ENCODE data around the gene EPHB2. TPM values are rescaled to one million over a fixed set of nuclear protein-coding genes. Genes with fewer than 3 reads are reported as not detected.
A peak's percentile ranks its signal among the peaks of the same experiment; 100 is the strongest.
"Not testable (repeated sequence)": the region's sequence is repeated elsewhere in the genome, so short reads cannot be mapped to it uniquely, and the experiment has no call there.

EPHB2 gene
- total RNA-seq, 2 donors from 2014 or later: 11.4 to 17.4 TPM

DNA sequence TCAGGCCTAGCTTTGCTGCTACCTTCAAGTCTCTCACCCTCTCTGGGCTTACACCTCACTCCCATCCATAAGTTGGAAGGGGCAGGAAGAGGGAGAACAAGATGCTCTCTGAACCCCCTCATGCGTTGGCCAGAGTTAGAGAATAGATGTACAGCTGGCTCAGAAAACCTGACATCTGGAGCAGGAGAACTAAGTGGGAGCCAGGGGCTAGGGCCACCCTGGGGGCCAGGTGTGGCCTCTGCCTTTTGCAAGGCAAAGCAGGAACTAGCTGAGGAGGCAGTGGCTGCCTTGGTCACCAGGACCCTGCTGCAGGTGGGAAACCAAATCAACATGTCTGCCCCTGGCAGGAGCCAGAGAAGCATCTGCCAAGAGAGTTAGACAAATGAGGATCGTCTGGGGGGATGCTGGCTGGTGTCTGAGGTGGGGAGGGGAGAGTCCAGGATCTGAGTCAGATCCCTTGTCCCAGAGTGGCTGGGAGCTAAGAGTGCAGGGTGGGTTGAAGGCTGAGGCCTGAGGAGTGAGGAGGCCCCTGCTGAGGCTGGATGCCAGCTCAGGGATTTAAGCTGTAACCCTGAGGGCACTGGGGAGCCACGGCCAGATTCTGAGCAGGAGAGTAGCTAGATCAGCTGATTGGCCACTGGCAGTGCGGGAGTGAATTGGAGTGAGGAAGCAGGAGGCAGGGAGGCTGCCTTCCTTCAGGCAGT, 115.0 kb downstream of the EPHB2 start:
- intact Hi-C loops (cut with DNase I): no loop called here
- DNase-seq (ENCODE audit: low spot score): no peak

DNA sequence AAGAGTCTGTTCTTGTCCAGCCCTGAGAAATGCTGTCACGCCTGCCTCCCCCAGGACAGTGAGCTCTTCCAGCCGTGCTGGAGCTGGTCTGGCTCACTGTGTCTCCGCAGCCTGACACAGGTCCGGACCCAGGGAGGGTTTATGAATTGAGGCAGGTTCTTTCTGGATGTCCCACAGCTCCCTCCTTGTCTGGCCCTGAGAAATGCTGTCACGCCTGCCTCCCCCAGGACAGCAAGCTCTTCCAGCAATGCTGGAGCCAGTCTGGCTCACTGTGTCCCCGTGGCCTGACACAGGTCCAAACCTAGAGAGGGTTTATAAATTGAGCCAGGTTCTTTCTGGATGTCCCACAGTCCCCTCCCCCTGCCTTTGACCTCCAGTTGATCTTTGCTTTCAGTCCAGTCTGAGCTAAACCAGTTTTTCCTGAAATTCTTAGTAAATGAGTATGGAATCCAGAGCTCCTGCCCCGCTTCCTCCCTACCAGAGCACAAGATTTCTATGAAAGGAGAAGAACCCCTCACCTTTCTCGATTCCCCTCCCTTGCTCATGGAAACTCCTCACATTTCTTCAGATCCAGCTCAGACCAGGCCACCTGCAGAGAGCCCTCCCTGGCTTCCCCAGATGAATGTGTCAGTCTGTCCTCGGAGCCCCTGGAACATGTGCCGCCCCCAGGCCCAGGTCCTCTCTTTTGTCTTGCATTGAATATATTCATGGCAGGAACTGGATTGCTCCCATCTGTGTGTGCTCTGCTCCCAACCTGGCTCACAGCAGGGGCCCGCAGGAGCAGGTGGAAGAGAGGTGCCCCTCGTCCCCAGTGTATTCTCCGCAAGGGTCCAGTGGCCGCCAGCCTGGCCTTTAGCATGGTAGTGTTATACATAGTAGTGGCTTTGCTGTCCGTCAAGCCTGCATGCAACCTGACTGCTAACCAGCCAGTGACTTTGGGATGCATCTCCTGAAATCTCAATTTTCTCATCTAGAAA, 116.3 kb downstream of the EPHB2 start:
- DNase-seq (ENCODE audit: low spot score): no peak
- intact Hi-C loops (cut with DNase I): no loop called here

DNA sequence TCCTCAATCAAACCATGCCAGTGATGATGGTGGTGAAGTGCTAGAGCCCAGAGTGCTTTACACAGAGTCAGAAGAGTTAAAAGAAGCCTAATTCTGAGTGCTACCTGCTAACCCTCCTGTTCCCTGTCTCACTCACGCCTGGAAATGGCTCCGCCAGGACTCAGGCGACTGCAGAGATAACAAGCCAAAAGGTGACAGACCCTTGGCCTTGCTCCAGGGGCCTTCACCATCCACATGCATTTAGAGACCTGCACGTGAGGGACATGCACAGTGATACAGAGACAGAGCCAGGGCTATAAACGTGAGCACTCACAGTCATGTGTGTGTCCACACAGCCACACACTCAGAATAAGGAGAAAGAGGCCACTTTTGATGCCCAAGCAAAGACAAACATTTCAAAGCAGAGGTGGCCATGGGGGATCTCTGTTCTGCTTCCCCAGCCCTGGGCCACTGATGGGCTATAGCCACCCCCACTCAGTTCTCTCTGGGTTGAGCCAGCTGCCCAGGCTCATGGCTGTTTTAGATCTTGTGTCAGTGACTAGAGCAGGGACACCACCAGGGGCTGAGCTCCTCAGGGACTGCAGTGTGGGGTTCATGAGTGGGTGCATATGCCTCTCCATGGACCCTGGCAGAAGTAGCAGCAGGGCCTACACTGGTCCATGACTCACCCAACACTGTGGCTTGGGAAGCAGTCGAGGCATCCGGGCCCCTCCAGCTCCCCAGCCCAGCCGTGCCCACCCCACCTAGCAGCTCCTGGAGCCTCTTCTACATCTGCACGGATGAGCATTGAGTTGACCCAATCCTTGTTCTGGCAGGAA, 117.2 kb downstream of the EPHB2 start:
- DNase-seq (ENCODE audit: low spot score): no peak
- intact Hi-C loops (cut with DNase I): no loop called here

DNA sequence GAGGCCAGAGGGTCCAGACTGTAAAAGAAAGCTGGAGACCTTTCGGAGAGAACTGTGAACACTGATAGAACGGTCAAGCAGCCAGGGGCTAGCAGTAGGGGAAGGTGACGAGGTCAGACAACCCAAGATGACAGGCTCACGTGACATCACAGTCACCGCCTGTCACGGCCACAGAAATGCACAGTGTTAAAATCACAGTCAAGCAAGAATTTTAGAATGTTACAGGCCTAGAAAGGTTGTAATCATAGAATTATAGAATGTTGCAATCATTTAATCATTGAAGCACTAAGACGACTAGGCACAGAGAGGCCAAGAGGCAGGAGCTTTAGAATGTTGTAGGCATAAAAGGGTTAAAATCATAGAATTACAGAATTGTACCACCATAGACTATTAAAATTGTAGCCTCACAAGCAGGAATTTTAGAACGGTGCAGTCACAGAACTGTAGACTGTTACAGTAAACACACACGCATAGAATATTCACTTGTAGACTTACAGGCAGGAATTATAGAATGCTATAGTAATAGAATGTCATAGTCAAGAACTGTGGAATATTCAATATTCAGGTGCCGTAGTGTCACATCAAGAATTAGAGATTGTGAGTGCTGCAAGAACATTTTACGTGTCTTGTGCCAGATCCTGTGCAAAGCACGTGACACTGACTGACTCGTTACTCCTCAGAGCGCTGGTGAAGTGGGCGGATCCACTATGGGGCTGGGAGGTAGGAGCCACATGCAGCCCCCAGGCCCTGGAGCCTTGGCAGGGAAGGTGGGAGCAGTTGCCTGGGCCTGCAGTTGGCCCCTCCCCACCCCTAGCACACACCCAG, 118.1 kb downstream of the EPHB2 start:
- intact Hi-C loops (cut with DNase I): no loop called here
- DNase-seq (ENCODE audit: low spot score): no peak

DNA sequence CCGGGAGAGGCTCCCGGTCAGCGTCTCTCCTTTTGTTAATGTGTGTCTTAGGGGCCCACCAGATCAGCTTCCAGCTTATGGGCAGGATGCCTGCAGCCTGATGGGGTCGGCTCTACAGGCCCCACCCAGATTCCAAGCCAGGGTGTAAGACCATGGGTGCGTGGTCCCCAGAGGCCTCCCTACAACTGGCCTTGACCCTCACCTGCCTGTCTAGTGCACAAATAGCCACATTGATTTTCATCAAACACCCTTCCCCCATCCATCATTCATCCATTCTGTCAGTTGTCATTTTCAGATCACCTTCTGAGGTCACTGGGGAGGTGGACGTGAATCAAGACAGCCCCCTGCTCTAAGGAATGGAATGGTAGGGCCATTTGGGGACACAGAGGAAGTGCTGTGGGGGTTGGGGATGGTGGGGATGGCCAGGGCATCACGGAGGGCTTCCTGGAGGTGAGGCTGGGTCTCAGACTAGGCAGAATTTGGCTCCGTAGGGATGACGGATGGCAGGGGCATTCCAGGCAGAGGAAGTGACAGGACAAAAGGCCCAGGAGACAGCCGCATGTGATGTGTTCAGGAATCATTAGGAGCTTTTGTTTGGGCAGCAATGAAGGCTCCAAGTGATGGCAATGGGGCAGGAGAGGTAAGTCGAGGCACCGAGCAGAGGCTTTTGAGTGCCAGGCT, 118.8 kb downstream of the EPHB2 start:
- intact Hi-C loops (cut with DNase I): no loop called here
- DNase-seq (ENCODE audit: low spot score): no peak

DNA sequence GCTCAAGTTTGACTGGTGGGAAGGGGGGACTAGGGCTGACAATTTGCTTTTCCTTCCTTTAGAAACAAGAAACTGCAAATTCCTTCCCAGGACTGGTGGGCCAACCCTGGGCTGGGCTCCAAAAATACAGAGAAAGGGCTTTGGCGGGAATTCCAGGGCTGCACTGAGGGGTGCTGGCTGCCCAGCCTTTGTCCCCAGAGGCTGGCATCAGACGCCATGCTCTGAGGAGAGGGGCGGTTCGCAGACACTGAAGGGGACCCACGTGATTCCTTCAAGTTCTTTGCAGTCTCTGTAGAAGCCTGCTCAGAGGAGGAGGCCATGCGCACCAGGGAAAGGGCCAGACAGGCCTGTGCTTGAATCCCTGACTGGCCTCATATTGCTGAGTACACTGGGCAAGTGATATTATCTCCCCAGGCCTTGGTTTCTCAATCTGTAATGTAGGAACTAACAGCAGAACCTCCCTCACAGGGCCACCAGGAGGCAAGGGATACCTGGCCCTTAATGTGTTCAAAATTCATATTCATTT, 119.5 kb downstream of the EPHB2 start:
- intact Hi-C loops (cut with DNase I): no loop called here
- no peak for DNase-seq (ENCODE audit: low spot score)

DNA sequence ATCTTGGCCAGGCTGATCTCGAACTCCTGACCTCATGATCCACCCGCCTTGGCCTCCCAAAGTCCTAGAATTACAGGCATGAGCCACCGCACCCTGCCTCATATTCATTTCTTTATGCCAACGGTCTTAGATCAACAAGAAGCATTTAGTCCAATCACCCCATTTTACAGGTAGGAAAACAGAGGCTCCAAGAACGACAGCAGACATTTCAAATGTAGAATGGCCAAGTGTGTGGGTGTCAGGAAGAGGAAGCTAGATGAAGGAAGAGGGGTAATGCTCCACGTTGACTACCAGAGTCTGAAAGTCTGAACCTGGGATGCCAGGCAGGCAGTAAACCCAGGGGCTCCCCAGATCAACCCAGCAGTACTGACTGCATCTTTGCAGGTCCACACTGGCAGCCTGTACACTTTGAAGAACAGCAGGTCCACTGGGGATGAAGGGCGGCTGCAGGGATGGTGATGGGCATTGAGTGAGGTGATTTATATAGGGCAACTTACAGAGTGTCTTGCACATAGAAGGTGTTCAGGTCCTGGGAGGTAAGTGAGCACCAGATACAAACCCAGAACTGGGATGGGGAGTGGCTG, 120.2 kb downstream of the EPHB2 start:
- DNase-seq (ENCODE audit: low spot score): peak; percentile 53
- intact Hi-C loops (cut with DNase I): no loop called here

DNA sequence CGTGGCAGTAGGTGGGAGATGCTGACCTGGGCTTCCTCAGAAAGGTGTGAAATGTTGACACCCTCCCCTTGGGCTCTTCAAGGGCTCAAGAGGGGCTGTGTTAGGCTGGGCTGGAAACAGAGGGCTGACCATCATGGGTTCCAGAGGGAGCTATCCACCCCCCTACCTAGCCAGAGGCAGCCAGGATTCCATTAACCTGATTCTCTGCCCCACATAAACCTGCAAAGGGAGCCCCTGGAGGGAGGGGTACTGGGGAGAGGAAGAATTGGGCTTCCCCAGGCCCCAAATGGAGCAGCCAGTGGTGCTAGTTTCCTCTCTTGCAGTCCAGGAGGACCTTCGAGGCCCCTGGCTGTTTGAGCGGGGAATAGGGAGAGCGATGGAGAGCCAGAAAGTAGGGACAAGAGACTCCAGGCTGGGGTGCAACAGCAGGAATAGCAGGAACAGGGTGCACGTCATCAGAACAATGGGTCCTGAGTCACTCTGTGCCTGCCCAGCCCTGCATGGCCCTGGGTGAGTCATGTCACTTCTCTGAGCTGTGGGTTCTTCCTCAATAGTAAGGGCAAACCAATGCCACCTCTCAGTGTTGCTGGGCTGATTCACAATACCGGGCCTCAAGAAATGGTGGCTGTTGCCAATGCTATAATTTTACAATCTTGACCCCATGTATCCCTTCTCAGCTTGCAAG, 121.2 kb downstream of the EPHB2 start:
- intact Hi-C loops (cut with DNase I): no loop called here
- peak; percentile 77 for DNase-seq (ENCODE audit: low spot score)

DNA sequence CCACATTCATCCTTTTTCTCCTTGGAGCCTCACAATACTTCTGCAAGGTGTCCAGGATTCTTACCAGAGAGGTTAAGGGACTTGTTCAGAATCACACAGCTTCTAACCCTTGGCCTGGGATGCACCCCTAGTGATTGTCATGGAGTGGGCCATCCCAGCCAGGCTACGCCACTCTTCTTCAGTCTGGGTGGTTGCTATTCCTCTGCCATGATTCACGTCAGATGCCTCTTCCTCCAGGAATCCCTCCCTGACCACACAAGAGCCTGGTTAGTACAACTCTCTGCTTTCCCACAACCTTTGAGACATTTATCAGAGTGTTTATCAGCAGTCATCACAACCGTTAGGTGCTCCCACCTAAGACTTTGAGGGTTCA, 121.8 kb downstream of the EPHB2 start:
- intact Hi-C loops (cut with DNase I): no loop called here
- peak; percentile 57 for DNase-seq (ENCODE audit: low spot score)

DNA sequence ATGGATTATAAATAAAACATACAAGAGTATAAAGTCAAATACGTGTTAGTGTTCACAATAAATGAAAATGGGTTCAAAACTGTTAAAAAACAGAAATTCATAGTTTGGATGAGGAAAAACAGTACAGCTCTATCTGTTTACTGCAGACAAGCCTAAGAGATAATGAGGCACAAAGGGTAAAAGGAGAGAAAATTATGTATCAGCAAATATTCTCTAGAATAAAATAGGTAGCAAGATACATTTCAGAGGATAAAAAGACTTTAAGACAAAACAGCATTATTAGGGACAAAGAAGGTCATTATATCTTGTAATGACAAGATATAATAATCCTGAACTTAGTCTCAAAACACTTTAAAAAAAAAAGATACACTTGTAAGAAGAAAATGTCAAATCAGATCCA, 123.1 kb downstream of the EPHB2 start:
- intact Hi-C loops (cut with DNase I): no loop called here
- no peak for DNase-seq (ENCODE audit: low spot score)

DNA sequence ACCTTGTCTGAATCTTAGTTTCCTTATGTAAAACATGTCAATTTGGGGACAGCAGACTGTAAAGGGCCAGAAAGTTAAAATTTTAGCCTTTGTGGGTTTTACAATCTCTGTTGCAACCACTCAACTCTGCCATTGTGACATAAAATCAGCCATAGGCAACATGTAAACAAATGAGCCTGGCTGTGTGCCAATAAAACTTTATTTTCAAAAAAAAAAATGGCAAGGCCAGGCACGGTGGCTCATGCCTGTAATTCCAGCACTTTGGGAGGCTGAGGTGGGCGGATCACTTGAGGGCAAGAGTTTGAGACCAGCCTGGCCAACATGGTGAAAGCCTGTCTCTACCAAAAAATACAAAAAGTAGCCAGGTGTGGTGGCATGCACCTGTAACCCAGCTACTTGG, 123.8 kb downstream of the EPHB2 start:
- intact Hi-C loops (cut with DNase I): not testable (repeated sequence)
- DNase-seq (ENCODE audit: low spot score): peak; percentile 14

DNA sequence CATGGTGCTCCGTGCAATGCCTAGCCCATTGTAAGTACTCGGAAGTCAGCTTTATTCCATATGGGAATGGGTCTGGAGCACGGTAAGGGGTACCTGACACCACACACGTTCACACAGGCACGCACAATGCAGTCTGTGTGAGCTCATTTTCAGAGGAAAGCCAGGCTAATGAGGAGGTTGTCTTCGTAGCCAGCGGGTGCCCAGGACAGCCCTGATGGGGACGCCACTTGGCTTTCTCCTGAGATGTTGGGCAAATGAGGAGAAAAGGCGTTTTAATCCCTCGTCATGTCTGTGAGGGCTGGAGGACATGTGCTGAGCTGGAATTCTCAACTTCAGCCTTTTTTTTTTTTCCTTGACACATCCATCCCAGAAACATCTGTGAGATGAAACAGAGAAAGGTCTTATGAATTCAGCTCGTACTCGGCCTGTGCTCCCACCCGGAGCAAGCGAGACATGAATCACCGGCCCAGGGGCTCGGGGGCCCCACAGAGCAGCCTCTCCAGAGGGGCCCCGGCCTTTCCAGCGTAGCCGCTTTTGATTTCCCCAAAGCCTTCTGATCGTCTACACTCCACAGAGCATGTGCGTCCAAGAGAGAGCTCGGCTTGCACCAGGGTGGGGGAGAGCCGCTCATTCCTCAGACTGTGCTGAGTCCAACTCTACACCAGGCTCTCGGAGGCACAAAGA, 125.1 kb downstream of the EPHB2 start:
- peak; percentile 47 for DNase-seq (ENCODE audit: low spot score)
- intact Hi-C loops (cut with DNase I): no loop called here

DNA sequence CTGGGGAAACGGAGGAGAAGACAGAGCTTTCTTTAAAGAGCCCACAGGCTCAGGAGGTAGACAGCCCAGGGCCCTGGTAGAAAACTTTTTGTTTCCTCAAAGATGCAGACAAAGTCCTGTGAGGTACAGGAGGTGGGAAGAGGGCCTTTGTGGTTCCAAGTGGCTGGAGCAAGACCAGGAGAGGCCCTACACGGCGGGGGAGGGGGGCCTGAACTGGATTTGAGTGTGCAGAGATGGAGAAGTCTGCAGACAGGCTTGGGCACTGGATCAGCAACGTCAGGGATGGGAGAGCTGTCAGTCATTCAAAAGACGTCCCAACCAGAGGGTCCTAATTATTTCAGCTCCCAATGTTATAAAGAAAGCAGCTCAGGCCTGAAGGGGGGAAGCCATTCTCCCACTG, 126.2 kb downstream of the EPHB2 start:
- intact Hi-C loops (cut with DNase I): no loop called here
- DNase-seq (ENCODE audit: low spot score): no peak

DNA sequence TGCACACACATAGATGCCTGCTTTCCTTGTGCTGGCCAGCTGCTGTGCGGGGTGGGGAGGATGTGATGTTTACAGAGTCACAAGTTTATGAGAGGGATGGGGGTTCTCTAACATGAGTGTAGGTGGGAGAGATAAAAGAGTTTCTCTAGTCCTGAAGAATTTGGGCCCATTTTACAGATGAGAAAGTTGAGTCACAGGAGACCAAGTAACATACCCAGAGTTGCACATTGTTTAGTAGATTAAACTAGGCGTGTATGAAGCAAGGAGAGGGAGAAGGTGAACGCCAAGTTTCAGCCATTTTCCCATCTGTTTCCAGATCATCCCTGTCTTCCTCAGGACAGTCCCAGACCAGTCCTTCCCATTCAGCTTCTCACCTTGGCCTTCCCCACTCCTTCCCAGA, 126.7 kb downstream of the EPHB2 start:
- intact Hi-C loops (cut with DNase I): no loop called here
- no peak for DNase-seq (ENCODE audit: low spot score)

DNA sequence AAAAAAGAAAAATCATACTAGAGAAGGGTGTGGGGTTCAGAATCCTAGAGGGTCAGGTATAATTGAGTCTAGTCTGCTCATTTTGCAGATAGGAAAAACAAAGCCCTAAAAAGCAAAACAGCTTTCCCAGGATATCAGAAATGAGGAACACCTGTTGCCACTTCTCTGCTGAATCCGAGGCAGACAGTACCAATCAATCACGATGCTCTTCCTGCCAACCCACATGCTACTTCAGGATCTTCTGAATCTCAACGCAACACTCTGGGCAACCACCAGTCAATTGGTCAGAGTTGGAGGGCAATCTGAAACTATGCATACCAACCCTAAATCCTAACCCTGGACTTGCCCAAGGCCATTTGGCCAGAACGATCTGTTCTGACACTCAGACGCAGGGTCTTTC, 128.3 kb downstream of the EPHB2 start:
- intact Hi-C loops (cut with DNase I): no loop called here
- DNase-seq (ENCODE audit: low spot score): peak; percentile 5

DNA sequence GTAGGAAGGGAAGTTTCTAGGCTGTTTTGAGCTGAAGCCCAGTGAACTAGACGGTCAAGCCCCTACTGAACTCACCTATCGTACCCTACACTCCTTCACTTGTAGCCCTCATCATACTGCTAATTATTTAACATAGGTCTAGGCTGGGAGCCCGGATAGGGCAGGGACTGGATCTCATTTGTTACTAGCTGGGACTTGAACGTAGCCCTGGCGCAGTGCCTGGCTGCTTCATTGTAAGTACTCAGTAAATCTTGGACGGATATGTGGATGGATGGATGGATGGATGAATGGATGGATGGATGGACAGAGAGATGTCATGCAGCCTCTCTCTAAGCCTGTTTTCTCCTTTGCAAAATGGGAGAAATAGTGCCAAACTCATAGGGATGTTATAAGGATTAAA, 129.2 kb downstream of the EPHB2 start:
- intact Hi-C loops (cut with DNase I): loop anchor here in 1 of 2 donors (5.0 kb wide), 1 partner anchor 1063 kb away; no protein-coding TSS in a partner anchor
- DNase-seq (ENCODE audit: low spot score): peak; percentile 32

DNA sequence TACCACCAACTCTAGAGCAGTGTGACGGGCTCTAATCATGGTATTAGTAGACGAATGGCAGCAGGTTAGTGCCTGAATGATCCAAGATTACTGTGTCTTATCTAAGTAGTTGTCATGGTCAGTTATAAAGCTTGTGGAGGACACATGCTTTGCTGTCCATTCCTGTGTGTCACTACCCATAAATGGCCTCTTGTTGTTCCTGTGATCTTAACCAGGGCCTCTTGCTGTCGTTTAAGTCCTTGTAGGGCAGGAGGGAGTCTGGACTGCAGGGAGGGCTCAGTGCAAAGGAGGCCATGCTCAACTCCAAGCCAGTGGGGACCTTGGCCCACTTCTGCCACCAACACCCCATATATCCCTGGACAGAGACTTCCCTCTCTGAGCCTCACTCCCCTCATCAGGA, 130.5 kb downstream of the EPHB2 start:
- intact Hi-C loops (cut with DNase I): loop anchor here in 1 of 2 donors (5.0 kb wide), 1 partner anchor 1064 kb away; no protein-coding TSS in a partner anchor
- DNase-seq (ENCODE audit: low spot score): no peak

All from posterior vena cava (tissue), 2 donors.